T-cell (primary cell): Measurements from ENCODE around the gene IL20RA. TPM values are rescaled to one million over a fixed set of nuclear protein-coding genes. Genes with fewer than 3 reads are reported as not detected.

ENCODE experiments used
- ATAC-seq, 4 experiments: fragments of 200-7000 bp in 3 of 4; fragments of 150-1000 bp in 1 of 4; cut with Tn5 transposase; replicated peaks in 1 of 4; 1 replicate in 3 of 4; 2 replicates in 1 of 4; pipeline ENCODE4 v1.10.0; 2021; ENCODE audit warnings: moderate library complexity in 3 of 4, mild to moderate bottlenecking in 2 of 4, moderate number of reproducible peaks in 1 of 4
- CTCF ChIA-PET, 2 donors: fragments of 300-600 bp; sonication (Branson Sonifier 250); formaldehyde crosslinking; loops; one replicate each; lab custom pipeline; 2022; ENCODE audit warnings: antibody characterized with exemption in 2 of 2; lab: Charles Lee
- POLR2A ChIA-PET, 2 donors: fragments of 300-600 bp; sonication (Branson Sonifier 250); formaldehyde crosslinking; loops; one replicate each; lab custom pipeline; 2022; ENCODE audit warnings: antibody characterized with exemption in 2 of 2; lab: Charles Lee
- DNase-seq, 35 experiments: peaks; one replicate each; pipeline versions ENCODE4 v3.0.0 to v3.0.0-alpha.2; 2013 to 2023
- H3K27ac ChIP-seq: one replicate; pipeline ENCODE4 v1.5.1; 2013; ENCODE audit warnings: low read length
- H3K27me3 ChIP-seq, 2 experiments: replicated peaks in 1 of 2; 1 replicate in 1 of 2; 2 replicates in 1 of 2; pipeline versions ENCODE4 v1.6.1 to v1.7.0; 2013; ENCODE audit warnings: low read length in 1 of 2, mixed read lengths in 1 of 2; ENCODE audit not compliant: control insufficient read depth in 2 of 2, insufficient read depth in 2 of 2; ENCODE audit errors: extremely low read depth in 1 of 2
- H3K36me3 ChIP-seq, 2 donors: 1 replicate in 1 of 2; 2 replicates in 1 of 2; pipeline versions ENCODE4 v1.6.1 to v1.7.0; 2013; ENCODE audit warnings: low read length in 1 of 2; ENCODE audit not compliant: control insufficient read depth in 2 of 2, insufficient read depth in 1 of 2; ENCODE audit errors: extremely low read depth in 1 of 2
- H3K4me1 ChIP-seq, 2 experiments: 1 replicate in 1 of 2; 2 replicates in 1 of 2; pipeline versions ENCODE4 v1.6.1 to v1.7.0; 2013; ENCODE audit warnings: low read length in 2 of 2, mixed read lengths in 1 of 2; ENCODE audit not compliant: insufficient read depth in 2 of 2, control insufficient read depth in 1 of 2; ENCODE audit errors: extremely low read depth in 1 of 2
- H3K4me3 ChIP-seq, 2 donors: 1 replicate in 1 of 2; 2 replicates in 1 of 2; pipeline versions ENCODE4 v1.5.1 to v1.7.0; 2013; ENCODE audit warnings: mild to moderate bottlenecking in 2 of 2, low read length in 1 of 2, moderate library complexity in 1 of 2; ENCODE audit not compliant: control insufficient read depth in 1 of 2; ENCODE audit errors: extremely low read depth in 1 of 2
- H3K9me3 ChIP-seq: 2 replicates; pipeline ENCODE4 v1.7.0; 2013
- H3K27ac Mint-ChIP-seq, 2 donors: one replicate each; pipeline ENCODE4 v1.8.0; 2020 to 2021; ENCODE audit warnings: mild to moderate bottlenecking in 2 of 2, mixed read lengths in 2 of 2
- H3K27me3 Mint-ChIP-seq, 2 donors: one replicate each; pipeline ENCODE4 v1.8.0; 2021 to 2022; ENCODE audit warnings: mixed read lengths in 2 of 2
- H3K36me3 Mint-ChIP-seq: one replicate; pipeline ENCODE4 v1.8.0; 2021; ENCODE audit warnings: mixed read lengths
- H3K4me1 Mint-ChIP-seq, 3 donors: one replicate each; pipeline ENCODE4 v1.8.0; 2020 to 2022; ENCODE audit warnings: mixed read lengths in 3 of 3, mild to moderate bottlenecking in 1 of 3
- H3K4me3 Mint-ChIP-seq, 3 donors: one replicate each; pipeline ENCODE4 v1.8.0; 2020 to 2022; ENCODE audit warnings: mild to moderate bottlenecking in 3 of 3, mixed read lengths in 3 of 3, moderate library complexity in 3 of 3
- H3K9me3 Mint-ChIP-seq, 3 donors: one replicate each; pipeline ENCODE4 v1.8.0; 2020 to 2022; ENCODE audit warnings: mixed read lengths in 3 of 3
- WGBS: methylation state at CpG from one replicate; pipeline ENCODE4 v1.1.5; 2013; ENCODE audit warnings: missing lambda C conversion rate; ENCODE audit not compliant: insufficient coverage; 5-methylcytosine and 5-hydroxymethylcytosine counted together
- total RNA-seq, 35 experiments: library from RNA in 6 of 35; stranded (reverse) in 6 of 35; fragments of 120-200 nt in 1 of 35; gene quantifications; one replicate each; pipeline versions ENCODE4 v1.2.1 to v1.2.4 and lab custom pipeline; 2013 to 2026

IL20RA gene
- total RNA-seq, 5 donors from 2014 or later (not counting 1 experiment from before 2014, with no cell fraction given) = 0.07 TPM; not detected in 4

DNA sequence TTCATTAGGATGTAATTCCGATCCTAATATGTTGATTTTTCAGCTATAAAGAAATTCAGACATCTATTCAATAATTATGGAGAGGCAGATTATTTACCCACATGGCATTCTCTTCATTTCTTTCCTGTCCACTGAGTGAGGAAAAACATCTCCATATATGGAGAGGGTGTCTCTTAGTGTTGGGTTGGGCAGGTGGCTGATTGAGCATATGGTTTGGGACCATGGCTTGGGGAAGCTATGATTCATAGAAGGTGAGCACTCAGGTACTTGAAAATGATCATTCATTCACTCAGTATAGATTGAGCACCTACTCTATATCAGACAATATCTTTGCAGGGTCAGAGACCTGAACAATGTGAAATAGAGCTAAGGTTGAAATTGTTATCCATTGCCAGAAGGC lies 41.3 kb upstream of the IL20RA start:
- ChIA-PET CTCF (interaction anchor here (0.5 to 1.2 kb wide), 5 partner anchors 8 to 556 kb away, joined by 3 read pairs; no protein-coding TSS in a partner anchor), POLR2A (no interaction called here)
- Mint-ChIP-seq H3K27ac (no peak overlapping the region), H3K4me3 (no peak overlapping the region), H3K4me1 (no peaks in the 10 kb centered on the region), H3K27me3 (peaks cover 9 to 10% of the 10 kb centered on the region in 2 donors), H3K36me3 (no peaks in the 10 kb centered on the region), H3K9me3 (no peaks in the 10 kb centered on the region)
- Histone ChIP-seq H3K4me1 (no peaks in the 10 kb centered on the region), H3K4me3 (no peak overlapping the region), H3K36me3 (no peaks in the 10 kb centered on the region), H3K27me3 (peaks cover 0 to 5% of the 10 kb centered on the region in 2 experiments), H3K9me3 (no peaks in the 10 kb centered on the region), H3K27ac (no peak overlapping the region)
- no peak for DNase-seq
- no peak for ATAC-seq
- WGBS = no CpG with 5 or more reads among the region's 1 CpG

DNA sequence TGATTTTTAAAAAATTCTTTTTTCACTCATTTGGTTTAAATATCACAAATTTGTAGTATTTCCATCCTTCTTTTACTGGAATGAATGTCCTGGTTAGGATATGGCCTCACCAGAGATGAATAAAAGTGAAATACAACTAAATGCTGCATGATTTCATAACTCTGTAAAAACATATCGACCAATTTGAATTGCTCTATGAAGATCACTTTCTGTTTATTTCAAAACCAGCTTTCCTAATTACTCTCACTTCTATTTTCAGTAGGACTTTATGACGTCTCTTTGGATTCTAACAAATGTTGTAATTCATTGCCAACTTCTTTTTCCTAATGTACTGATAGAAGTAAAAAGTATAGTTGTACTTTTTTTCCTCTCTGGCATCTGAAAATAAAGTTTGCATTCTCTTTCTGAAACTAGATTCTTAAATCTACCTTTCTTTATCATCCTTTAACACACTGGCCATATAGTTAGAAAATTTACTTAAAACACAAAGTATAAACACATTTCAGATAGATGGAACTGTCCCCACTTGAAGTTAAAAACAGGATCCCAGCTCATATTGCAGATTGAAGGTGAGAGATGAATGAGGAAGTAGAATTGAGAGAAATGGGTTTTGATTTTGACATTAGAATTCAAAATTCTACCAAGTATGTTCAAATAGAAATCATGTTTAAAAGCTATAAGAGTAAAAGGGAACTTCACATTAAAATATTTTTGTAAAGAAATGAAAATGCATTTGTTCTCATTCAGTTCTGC lies 40.3 kb upstream of the IL20RA start:
- Histone ChIP-seq H3K36me3 (no peaks in the 10 kb centered on the region), H3K27ac (no peak overlapping the region), H3K27me3 (peaks cover 0 to 8% of the 10 kb centered on the region in 2 experiments), H3K9me3 (no peaks in the 10 kb centered on the region), H3K4me3 (no peak overlapping the region), H3K4me1 (no peaks in the 10 kb centered on the region)
- Mint-ChIP-seq H3K27ac (no peak overlapping the region), H3K27me3 (peaks cover 9 to 11% of the 10 kb centered on the region in 2 donors), H3K36me3 (no peaks in the 10 kb centered on the region), H3K9me3 (no peaks in the 10 kb centered on the region), H3K4me1 (no peaks in the 10 kb centered on the region), H3K4me3 (no peak overlapping the region)
- ChIA-PET CTCF (interaction anchor here (0.6 to 1.2 kb wide), 5 partner anchors 8 to 557 kb away, joined by 3 read pairs; no protein-coding TSS in a partner anchor), POLR2A (interaction anchor here in 1 of 2 donors (0.6 kb wide), 1 partner anchor 155 kb away, joined by 4 read pairs; no protein-coding TSS in a partner anchor)
- no CpG with 5 or more reads among the region's 2 CpGs for WGBS
- DNase-seq (no peak), ATAC-seq (no peak)

DNA sequence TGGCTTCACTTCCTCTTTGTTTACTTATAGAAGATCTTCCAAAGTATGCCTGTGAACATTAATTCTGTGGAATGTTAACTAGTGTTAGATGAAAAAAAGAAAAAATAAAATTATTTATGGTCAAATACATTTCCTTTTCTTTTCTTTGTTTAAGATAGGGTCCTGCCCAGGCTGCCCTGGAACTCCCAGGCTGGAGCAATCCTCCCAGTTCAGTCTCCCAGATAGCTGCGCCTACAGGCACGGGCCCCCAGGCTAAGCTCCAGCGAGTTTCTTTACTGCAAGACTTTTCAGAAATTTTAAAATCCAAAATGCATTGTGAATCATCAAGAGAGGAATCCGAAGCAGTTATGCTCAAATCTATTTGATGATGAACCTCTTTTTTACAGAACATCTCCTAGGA lies 39.3 kb upstream of the IL20RA start:
- no peak for DNase-seq
- 100% methylated on average over 3 of the region's 4 CpGs for WGBS
- Mint-ChIP-seq H3K36me3 (no peaks in the 10 kb centered on the region), H3K27me3 (peaks cover 13 to 16% of the 10 kb centered on the region in 2 donors), H3K27ac (no peak overlapping the region), H3K4me1 (no peaks in the 10 kb centered on the region), H3K4me3 (no peak overlapping the region), H3K9me3 (no peaks in the 10 kb centered on the region)
- Histone ChIP-seq H3K36me3 (no peaks in the 10 kb centered on the region), H3K27ac (no peak overlapping the region), H3K27me3 (peaks cover 0 to 5% of the 10 kb centered on the region in 2 experiments), H3K4me1 (no peaks in the 10 kb centered on the region), H3K9me3 (no peaks in the 10 kb centered on the region), H3K4me3 (no peak overlapping the region)
- ChIA-PET CTCF (no interaction called here), POLR2A (interaction anchor here in 1 of 2 donors (0.6 kb wide), 1 partner anchor 28 kb away, joined by 3 read pairs; no protein-coding TSS in a partner anchor)
- no peak for ATAC-seq

DNA sequence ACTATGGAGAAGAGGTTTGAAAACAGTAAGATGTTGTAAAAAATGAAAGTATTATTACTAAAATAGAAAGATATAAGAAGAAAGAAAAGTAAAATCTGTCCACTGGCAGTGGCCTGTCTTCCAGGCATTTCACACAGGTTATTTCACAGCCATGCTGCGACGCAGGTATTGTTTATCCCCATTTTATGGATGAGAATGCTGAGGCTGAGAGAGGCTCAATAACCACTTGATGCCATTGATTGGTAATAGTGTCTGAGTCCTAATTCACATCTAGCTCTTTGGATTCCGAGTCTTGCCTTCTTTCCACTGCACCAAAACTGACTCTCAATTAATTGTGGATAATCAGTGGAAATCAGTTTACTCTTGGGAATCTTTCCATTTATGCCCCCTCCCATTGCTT lies 37.2 kb upstream of the IL20RA start:
- H3K27me3 ChIP-seq = peaks cover 0 to 5% of the 10 kb centered on the region in 2 experiments
- H3K27ac ChIP-seq = no peak overlapping the region
- H3K4me1 ChIP-seq = no peaks in the 10 kb centered on the region
- H3K9me3 Mint-ChIP-seq = no peaks in the 10 kb centered on the region
- no peaks in the 10 kb centered on the region for H3K9me3 ChIP-seq
- ATAC-seq (no peak), DNase-seq (no peak)
- no peak overlapping the region for H3K4me3 Mint-ChIP-seq
- H3K36me3 ChIP-seq = no peaks in the 10 kb centered on the region
- POLR2A ChIA-PET = no interaction called here
- no CpG with 5 or more reads among the region's 3 CpGs for WGBS
- H3K4me1 Mint-ChIP-seq = no peaks in the 10 kb centered on the region
- H3K27ac Mint-ChIP-seq = no peak overlapping the region
- CTCF ChIA-PET = interaction anchor here in 1 of 2 donors (0.6 kb wide), 1 partner anchor 74 kb away, joined by 3 read pairs; no protein-coding TSS in a partner anchor
- H3K27me3 Mint-ChIP-seq = peaks cover 13 to 16% of the 10 kb centered on the region in 2 donors
- no peak overlapping the region for H3K4me3 ChIP-seq
- H3K36me3 Mint-ChIP-seq = no peaks in the 10 kb centered on the region

DNA sequence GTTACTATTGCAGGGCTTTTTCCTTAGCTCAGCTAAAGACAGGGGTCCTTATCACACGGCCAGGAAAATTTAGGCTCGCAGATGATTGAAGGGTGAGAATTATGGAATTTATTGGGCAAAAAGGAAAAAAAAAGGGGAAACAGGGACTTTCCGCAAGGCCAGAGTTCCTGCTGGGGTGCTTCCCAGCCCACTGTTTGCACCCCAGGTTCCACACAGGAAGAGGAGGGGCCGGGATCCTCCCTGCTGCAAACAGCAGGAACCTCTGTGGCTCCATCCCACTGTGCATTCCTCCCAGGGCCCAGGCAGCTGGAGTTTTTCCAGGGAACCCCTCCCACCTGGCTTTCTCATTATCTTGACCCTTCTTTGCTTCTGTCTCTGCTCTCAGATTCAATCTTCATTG lies 35.9 kb upstream of the IL20RA start:
- CTCF ChIA-PET = no interaction called here
- peaks cover 0 to 5% of the 10 kb centered on the region in 2 experiments for H3K27me3 ChIP-seq
- Mint-ChIP-seq H3K4me1 (no peaks in the 10 kb centered on the region), H3K4me3 (no peak overlapping the region), H3K27me3 (peaks cover 8 to 18% of the 10 kb centered on the region in 2 donors), H3K36me3 (no peaks in the 10 kb centered on the region), H3K9me3 (no peaks in the 10 kb centered on the region), H3K27ac (no peak overlapping the region)
- no peak for ATAC-seq
- POLR2A ChIA-PET = no interaction called here
- H3K27ac ChIP-seq = no peak overlapping the region
- no peaks in the 10 kb centered on the region for H3K36me3 ChIP-seq
- H3K4me1 ChIP-seq = no peaks in the 10 kb centered on the region
- 69% methylated on average over 3 of the region's 4 CpGs for WGBS
- no peak for DNase-seq
- H3K4me3 ChIP-seq = no peak overlapping the region
- no peaks in the 10 kb centered on the region for H3K9me3 ChIP-seq

DNA sequence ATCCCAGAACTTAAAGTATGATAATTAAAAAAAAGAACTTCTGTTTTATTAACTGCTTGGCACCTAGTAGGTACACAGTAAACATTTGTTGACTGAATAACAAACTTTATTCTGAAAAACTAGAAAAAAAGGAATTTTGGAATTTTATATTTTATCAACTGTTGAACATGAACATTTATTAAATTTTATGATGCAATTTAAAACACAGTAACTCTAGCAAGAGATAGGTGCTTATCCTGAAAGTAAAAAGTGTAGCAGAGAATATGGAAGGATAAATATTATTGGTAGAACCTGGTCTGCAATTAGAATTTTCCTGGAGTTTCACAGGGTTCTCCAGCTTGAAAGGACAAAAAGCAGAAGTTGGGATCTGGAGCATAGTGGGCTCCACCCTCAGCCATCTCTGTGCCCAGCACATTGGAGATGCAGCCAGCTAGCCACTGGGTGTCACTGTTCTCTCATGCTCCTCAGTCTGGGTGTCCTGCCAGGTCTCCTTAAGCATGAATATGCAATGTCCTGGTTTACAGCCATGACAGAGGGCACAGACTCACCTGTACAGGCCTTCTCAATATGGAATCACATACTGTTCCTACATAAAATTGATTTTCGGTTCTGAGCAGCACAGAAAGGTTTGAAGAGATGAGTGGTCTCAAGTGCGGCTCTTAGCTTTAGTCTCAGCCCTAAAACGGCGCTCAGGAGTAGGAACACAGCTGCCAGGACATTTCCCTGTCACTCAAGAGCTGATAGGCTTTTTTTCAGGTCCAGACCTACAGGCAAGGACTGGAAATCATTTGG lies 31.7 kb upstream of the IL20RA start:
- ChIA-PET CTCF (interaction anchor here (0.8 to 1.3 kb wide), 4 partner anchors 18 to 238 kb away, joined by 3 to 9 read pairs (median 5); no protein-coding TSS in a partner anchor), POLR2A (no interaction called here)
- H3K9me3 Mint-ChIP-seq = peaks cover 0 to 3% (median 0%) of the 10 kb centered on the region in 3 donors
- Histone ChIP-seq H3K36me3 (no peaks in the 10 kb centered on the region), H3K27me3 (peaks cover 0 to 3% of the 10 kb centered on the region in 2 experiments), H3K27ac (no peak overlapping the region), H3K4me1 (no peaks in the 10 kb centered on the region), H3K4me3 (no peak overlapping the region), H3K9me3 (no peaks in the 10 kb centered on the region)
- no peaks in the 10 kb centered on the region for H3K36me3 Mint-ChIP-seq
- no peak overlapping the region for H3K27ac Mint-ChIP-seq
- DNase-seq (peak in 32 of 35 experiments; percentile 9 to 70 (median 32)), ATAC-seq (peak; percentile 76 to 82 (median 77))
- H3K27me3 Mint-ChIP-seq = peaks cover 19 to 42% of the 10 kb centered on the region in 2 donors
- 83% methylated on average over 4 of the region's 4 CpGs for WGBS
- H3K4me3 Mint-ChIP-seq = no peak overlapping the region
- H3K4me1 Mint-ChIP-seq = no peaks in the 10 kb centered on the region
